NCI-H510A (cell line): ENCODE measurements around the gene SLC4A1AP.

ENCODE experiments used
- DNase-seq: peaks from one replicate; lab custom pipeline; 2025; lab: John Stamatoyannopoulos, UW

SLC4A1AP gene

DNA sequence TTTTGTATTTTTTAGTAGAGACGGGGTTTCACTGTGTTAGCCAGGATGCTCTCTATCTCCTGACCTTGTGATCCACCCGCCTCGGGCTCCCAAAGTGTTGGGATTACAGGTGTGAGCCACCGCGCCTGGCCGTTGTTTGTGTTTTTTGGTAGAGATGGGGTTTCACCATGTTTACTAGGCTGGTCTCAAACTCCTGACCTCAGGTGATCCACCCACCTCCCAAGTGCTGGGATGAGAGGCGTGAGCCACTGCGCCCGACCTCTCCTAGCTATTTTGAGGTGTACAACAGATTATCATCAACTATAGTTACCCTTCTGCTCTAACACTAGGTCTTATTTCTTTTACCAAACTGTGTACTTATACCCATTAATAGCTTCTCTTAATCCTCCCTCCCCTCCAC lies 78.9 kb downstream of the SLC4A1AP start:
- no peak for DNase-seq
